WTC11 (cell line): ENCODE measurements around the gene SCAMP3. TPM values are rescaled to one million over a fixed set of nuclear protein-coding genes. Genes with fewer than 3 reads are reported as not detected.
A peak's percentile ranks its signal among the peaks of the same experiment; 100 is the strongest.

Source experiments
- ATAC-seq: fragments of 200-7000 bp; cut with Tn5 transposase; 2 replicates; pipeline ENCODE4 v1.10.0; 2021; ENCODE audit warnings: mild to moderate bottlenecking, moderate library complexity
- CTCF ChIA-PET: fragments of 300-600 bp; sonication (Branson Sonifier 250); formaldehyde crosslinking; loops from one replicate; lab custom pipeline; 2021; ENCODE audit warnings: antibody characterized with exemption; lab: Charles Lee
- POLR2A ChIA-PET: fragments of 350-600 bp; sonication (Branson Sonifier 250); formaldehyde crosslinking; loops from one replicate; lab custom pipeline; 2021; ENCODE audit warnings: antibody characterized with exemption; lab: Charles Lee
- DNase-seq: peaks from one replicate; pipeline ENCODE4 v3.0.0; 2021; ENCODE audit warnings: low spot score
- H3K27ac Mint-ChIP-seq: 2 replicates; pipeline ENCODE4 v1.8.0; 2021; ENCODE audit warnings: mixed read lengths
- H3K27me3 Mint-ChIP-seq: 2 replicates; pipeline ENCODE4 v1.8.0; 2021; ENCODE audit warnings: low read depth, mild to moderate bottlenecking, moderate library complexity, mixed read lengths
- H3K36me3 Mint-ChIP-seq: 2 replicates; pipeline ENCODE4 v1.8.0; 2021; ENCODE audit warnings: mixed read lengths
- H3K4me1 Mint-ChIP-seq: 2 replicates; pipeline ENCODE4 v1.8.0; 2022; ENCODE audit warnings: mixed read lengths
- H3K4me3 Mint-ChIP-seq: 2 replicates; pipeline ENCODE4 v1.8.0; 2021; ENCODE audit warnings: mild to moderate bottlenecking, moderate library complexity, mixed read lengths
- H3K9me3 Mint-ChIP-seq: 2 replicates; pipeline ENCODE4 v1.8.0; 2021; ENCODE audit warnings: mixed read lengths
- CREM ChIP-seq: sonication (generic); formaldehyde crosslinking; IDR thresholded peaks from 2 replicates; pipeline ENCODE4 v1.8.1; 2022; ENCODE audit warnings: mild to moderate bottlenecking, missing genetic modification reagents, moderate library complexity
- ELF4 ChIP-seq: sonication (generic); formaldehyde crosslinking; IDR thresholded peaks from 2 replicates; pipeline ENCODE4 v1.8.1; 2022; ENCODE audit warnings: low read depth, mild to moderate bottlenecking, moderate library complexity, missing genetic modification reagents
- EMX1 ChIP-seq: fragments of 250-450 bp; sonication (Bioruptor Pico); IDR thresholded peaks from 2 replicates; pipeline ENCODE4 v1.8.0; 2021; ENCODE audit warnings: mild to moderate bottlenecking
- JAZF1 ChIP-seq: fragments of 250-450 bp; sonication (Bioruptor Pico); IDR thresholded peaks from 2 replicates; pipeline ENCODE4 v1.9.0; 2021; ENCODE audit warnings: moderate library complexity, mild to moderate bottlenecking, inconsistent platforms
- NFATC4 ChIP-seq: fragments of 250-450 bp; sonication (Bioruptor Pico); IDR thresholded peaks from 2 replicates; pipeline ENCODE4 v1.9.0; 2021; ENCODE audit warnings: mild to moderate bottlenecking
- NFYB ChIP-seq: sonication (generic); formaldehyde crosslinking; conservative IDR thresholded peaks from 2 replicates; pipeline ENCODE4 v1.8.0; 2022; ENCODE audit warnings: low read depth, missing genetic modification reagents
- NR1H2 ChIP-seq: sonication (generic); formaldehyde crosslinking; IDR thresholded peaks from 2 replicates; pipeline ENCODE4 v1.9.0; 2021; ENCODE audit warnings: mild to moderate bottlenecking, moderate library complexity, missing genetic modification reagents
- RORB ChIP-seq: fragments of 250-450 bp; sonication (Bioruptor Pico); IDR thresholded peaks from 2 replicates; pipeline ENCODE4 v1.9.0; 2021; ENCODE audit warnings: mild to moderate bottlenecking
- SP1 ChIP-seq: sonication (generic); formaldehyde crosslinking; conservative IDR thresholded peaks from 2 replicates; pipeline ENCODE4 v1.8.1; 2022; ENCODE audit warnings: missing genetic modification reagents
- ZBTB21 ChIP-seq: sonication (generic); formaldehyde crosslinking; IDR thresholded peaks from 2 replicates; pipeline ENCODE4 v1.8.1; 2023; ENCODE audit warnings: mild to moderate bottlenecking, missing genetic modification reagents, borderline replicate concordance
- ZNF263 ChIP-seq: sonication (generic); formaldehyde crosslinking; IDR thresholded peaks from 2 replicates; pipeline ENCODE4 v1.8.1; 2022; ENCODE audit warnings: low read depth, mild to moderate bottlenecking, moderate library complexity, missing genetic modification reagents
- ZNF671 ChIP-seq: fragments of 250-450 bp; sonication (Bioruptor Pico); IDR thresholded peaks from 2 replicates; pipeline ENCODE4 v1.8.0; 2021; ENCODE audit warnings: mild to moderate bottlenecking
- total RNA-seq: library from RNA; stranded (reverse); gene quantifications from 3 replicates; pipeline ENCODE4 v1.2.3, GENCODE V29; 2021
- TF ChIP-seq, protein P1 (sequence below): fragments of 250-450 bp; sonication (Bioruptor Pico); IDR thresholded peaks from 2 replicates; pipeline ENCODE4 v1.9.0; 2021; ENCODE audit warnings: mild to moderate bottlenecking, borderline replicate concordance
- TF ChIP-seq, protein P2 (sequence below): sonication (generic); formaldehyde crosslinking; IDR thresholded peaks from 2 replicates; pipeline ENCODE4 v1.8.0; 2022; ENCODE audit warnings: mild to moderate bottlenecking, missing genetic modification reagents
- TF ChIP-seq, protein P3 (sequence below): sonication (generic); formaldehyde crosslinking; IDR thresholded peaks from 2 replicates; pipeline ENCODE4 v1.8.1; 2023; ENCODE audit warnings: mild to moderate bottlenecking, moderate library complexity, missing genetic modification reagents
- TF ChIP-seq, protein P4 (sequence below): sonication (generic); formaldehyde crosslinking; conservative IDR thresholded peaks from 2 replicates; pipeline ENCODE4 v1.8.1; 2023; ENCODE audit warnings: mild to moderate bottlenecking, low read depth, missing genetic modification reagents, moderate library complexity
- TF ChIP-seq, protein P5 (sequence below): sonication (generic); formaldehyde crosslinking; IDR thresholded peaks from 2 replicates; pipeline ENCODE4 v1.8.0; 2022; ENCODE audit warnings: mild to moderate bottlenecking, missing genetic modification reagents
- TF ChIP-seq, protein P6 (sequence below): sonication (generic); formaldehyde crosslinking; conservative IDR thresholded peaks from 2 replicates; pipeline ENCODE4 v1.8.1; 2022; ENCODE audit warnings: mild to moderate bottlenecking, missing genetic modification reagents
- TF ChIP-seq, protein P7 (sequence below): sonication (generic); formaldehyde crosslinking; IDR thresholded peaks from 2 replicates; pipeline ENCODE4 v1.8.0; 2023; ENCODE audit warnings: missing genetic modification reagents
- TF ChIP-seq, protein P8 (sequence below): sonication (generic); formaldehyde crosslinking; IDR thresholded peaks from 2 replicates; pipeline ENCODE4 v1.8.0; 2022; ENCODE audit warnings: mild to moderate bottlenecking, missing genetic modification reagents

The SCAMP3 gene
- total RNA-seq, 1 experiment from 2014 or later = 58.8 TPM

DNA sequence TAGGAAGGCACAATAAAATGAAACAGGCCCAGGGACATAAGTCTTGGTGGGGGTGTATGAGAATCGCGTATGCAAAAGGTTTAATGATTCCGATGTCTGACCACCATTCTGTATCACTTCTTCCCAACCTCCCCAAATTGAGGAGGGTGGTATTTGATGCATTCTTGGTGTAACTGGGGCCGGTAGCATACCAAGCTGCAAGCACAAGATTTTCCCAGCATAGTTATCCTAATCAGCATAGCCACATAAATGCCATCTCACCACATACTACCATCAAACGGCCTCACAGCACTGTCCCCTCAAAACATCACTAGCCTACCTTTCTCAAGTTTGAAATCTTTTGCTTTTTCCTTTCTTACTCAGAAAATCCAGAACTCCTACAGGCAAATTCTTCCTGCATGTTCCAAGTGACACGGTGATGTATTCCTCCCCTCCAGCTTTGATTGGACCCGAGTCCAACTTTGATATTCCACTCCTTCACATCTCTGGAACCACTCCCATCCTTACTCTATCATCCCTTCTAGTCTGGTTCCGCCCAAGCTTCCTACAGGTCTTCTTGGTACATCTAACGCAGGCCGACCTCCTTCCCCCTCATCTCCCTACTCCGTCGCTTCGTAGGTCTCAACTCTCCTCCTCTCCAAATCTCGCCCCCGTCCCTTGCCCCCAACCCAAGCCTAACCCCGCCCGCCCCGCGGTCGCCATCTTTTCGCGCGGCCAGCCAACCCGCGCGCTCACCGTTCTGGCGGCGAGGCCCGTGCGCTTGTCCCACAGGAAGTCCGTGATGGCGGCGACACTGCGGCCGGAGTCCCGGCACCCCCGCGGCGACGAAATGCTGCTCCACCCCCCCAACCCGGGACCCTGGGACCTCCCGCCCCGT is 10.5 kb upstream of the SCAMP3 start:
- POLR2A ChIA-PET = interaction anchor here (0.5 to 2.6 kb wide), 13 partner anchors 9 to 703 kb away, joined by 3 to 13 read pairs (median 4); partner anchors contain the start of genes RUSC1 and SCAMP3
- no peaks in the 10 kb centered on the region for H3K9me3 Mint-ChIP-seq
- peaks cover 18% of the 10 kb centered on the region for H3K27me3 Mint-ChIP-seq
- peak overlapping the region; percentile 93 for H3K27ac Mint-ChIP-seq
- H3K4me3 Mint-ChIP-seq = peak overlapping the region; percentile 89
- H3K36me3 Mint-ChIP-seq = peaks cover 45% of the 10 kb centered on the region
- H3K4me1 Mint-ChIP-seq = peaks cover 27% of the 10 kb centered on the region
- DNase-seq (no peak), ATAC-seq (peak; percentile 10)
- TF ChIP-seq ZNF671 (no peak), ZNF263 (no peak), JAZF1 (CRISPR knock-in tag) (no peak), NFATC4 (CRISPR knock-in tag) (no peak), EMX1 (0 out of 2 replicates have a peak, but pooled peaks have one; percentile 32), CREM (CRISPR knock-in tag) (peak; percentile 55; the same call in 1 of the 2 replicates)
- TF ChIP-seq, protein P1, sequence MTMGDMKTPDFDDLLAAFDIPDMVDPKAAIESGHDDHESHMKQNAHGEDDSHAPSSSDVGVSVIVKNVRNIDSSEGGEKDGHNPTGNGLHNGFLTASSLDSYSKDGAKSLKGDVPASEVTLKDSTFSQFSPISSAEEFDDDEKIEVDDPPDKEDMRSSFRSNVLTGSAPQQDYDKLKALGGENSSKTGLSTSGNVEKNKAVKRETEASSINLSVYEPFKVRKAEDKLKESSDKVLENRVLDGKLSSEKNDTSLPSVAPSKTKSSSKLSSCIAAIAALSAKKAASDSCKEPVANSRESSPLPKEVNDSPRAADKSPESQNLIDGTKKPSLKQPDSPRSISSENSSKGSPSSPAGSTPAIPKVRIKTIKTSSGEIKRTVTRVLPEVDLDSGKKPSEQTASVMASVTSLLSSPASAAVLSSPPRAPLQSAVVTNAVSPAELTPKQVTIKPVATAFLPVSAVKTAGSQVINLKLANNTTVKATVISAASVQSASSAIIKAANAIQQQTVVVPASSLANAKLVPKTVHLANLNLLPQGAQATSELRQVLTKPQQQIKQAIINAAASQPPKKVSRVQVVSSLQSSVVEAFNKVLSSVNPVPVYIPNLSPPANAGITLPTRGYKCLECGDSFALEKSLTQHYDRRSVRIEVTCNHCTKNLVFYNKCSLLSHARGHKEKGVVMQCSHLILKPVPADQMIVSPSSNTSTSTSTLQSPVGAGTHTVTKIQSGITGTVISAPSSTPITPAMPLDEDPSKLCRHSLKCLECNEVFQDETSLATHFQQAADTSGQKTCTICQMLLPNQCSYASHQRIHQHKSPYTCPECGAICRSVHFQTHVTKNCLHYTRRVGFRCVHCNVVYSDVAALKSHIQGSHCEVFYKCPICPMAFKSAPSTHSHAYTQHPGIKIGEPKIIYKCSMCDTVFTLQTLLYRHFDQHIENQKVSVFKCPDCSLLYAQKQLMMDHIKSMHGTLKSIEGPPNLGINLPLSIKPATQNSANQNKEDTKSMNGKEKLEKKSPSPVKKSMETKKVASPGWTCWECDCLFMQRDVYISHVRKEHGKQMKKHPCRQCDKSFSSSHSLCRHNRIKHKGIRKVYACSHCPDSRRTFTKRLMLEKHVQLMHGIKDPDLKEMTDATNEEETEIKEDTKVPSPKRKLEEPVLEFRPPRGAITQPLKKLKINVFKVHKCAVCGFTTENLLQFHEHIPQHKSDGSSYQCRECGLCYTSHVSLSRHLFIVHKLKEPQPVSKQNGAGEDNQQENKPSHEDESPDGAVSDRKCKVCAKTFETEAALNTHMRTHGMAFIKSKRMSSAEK (CRISPR knock-in tag) = no peak
- TF ChIP-seq, protein P2, sequence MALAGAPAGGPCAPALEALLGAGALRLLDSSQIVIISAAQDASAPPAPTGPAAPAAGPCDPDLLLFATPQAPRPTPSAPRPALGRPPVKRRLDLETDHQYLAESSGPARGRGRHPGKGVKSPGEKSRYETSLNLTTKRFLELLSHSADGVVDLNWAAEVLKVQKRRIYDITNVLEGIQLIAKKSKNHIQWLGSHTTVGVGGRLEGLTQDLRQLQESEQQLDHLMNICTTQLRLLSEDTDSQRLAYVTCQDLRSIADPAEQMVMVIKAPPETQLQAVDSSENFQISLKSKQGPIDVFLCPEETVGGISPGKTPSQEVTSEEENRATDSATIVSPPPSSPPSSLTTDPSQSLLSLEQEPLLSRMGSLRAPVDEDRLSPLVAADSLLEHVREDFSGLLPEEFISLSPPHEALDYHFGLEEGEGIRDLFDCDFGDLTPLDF = no peak
- TF ChIP-seq, protein P3, sequence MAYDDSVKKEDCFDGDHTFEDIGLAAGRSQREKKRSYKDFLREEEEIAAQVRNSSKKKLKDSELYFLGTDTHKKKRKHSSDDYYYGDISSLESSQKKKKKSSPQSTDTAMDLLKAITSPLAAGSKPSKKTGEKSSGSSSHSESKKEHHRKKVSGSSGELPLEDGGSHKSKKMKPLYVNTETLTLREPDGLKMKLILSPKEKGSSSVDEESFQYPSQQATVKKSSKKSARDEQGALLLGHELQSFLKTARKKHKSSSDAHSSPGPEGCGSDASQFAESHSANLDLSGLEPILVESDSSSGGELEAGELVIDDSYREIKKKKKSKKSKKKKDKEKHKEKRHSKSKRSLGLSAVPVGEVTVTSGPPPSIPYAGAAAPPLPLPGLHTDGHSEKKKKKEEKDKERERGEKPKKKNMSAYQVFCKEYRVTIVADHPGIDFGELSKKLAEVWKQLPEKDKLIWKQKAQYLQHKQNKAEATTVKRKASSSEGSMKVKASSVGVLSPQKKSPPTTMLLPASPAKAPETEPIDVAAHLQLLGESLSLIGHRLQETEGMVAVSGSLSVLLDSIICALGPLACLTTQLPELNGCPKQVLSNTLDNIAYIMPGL (CRISPR knock-in tag) = peak; percentile 77; the same call in 1 of the 2 replicates
- TF ChIP-seq, all 79 proteins: peak for 3
- CTCF ChIA-PET = interaction anchor here (0.6 to 4.1 kb wide), 15 partner anchors 17 to 979 kb away, joined by 3 to 70 read pairs (median 4); partner anchors contain the start of genes ENTREP3, MTX1, RUSC1 and THBS3

DNA sequence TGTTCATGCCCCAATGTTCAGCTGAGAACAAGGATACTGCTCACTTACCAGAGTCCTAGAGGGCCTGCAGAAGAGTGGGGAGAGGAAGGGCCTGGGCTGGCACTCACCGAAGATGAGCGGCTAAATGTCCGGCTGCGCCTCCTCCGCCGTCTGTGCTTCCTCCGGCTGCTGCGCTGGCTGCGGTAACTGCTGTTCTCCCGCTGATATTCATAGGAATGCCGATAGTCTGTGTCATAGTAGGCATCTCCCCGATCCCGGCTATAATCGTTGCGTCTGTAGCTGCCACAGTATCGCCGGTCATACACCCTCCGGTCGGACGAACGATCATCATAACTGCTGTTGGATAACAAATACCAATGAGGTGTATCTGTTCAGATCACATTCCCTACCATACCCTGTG is 7.2 kb upstream of the SCAMP3 start:
- H3K4me3 Mint-ChIP-seq = no peak overlapping the region
- CTCF ChIA-PET = interaction anchor here (0.9 kb wide), 1 partner anchor 53 kb away, joined by 3 read pairs; no protein-coding TSS in a partner anchor
- ATAC-seq = no peak
- TF ChIP-seq, protein P4, sequence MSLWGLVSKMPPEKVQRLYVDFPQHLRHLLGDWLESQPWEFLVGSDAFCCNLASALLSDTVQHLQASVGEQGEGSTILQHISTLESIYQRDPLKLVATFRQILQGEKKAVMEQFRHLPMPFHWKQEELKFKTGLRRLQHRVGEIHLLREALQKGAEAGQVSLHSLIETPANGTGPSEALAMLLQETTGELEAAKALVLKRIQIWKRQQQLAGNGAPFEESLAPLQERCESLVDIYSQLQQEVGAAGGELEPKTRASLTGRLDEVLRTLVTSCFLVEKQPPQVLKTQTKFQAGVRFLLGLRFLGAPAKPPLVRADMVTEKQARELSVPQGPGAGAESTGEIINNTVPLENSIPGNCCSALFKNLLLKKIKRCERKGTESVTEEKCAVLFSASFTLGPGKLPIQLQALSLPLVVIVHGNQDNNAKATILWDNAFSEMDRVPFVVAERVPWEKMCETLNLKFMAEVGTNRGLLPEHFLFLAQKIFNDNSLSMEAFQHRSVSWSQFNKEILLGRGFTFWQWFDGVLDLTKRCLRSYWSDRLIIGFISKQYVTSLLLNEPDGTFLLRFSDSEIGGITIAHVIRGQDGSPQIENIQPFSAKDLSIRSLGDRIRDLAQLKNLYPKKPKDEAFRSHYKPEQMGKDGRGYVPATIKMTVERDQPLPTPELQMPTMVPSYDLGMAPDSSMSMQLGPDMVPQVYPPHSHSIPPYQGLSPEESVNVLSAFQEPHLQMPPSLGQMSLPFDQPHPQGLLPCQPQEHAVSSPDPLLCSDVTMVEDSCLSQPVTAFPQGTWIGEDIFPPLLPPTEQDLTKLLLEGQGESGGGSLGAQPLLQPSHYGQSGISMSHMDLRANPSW = no peak
- TF ChIP-seq, protein P5, sequence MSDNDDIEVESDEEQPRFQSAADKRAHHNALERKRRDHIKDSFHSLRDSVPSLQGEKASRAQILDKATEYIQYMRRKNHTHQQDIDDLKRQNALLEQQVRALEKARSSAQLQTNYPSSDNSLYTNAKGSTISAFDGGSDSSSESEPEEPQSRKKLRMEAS (CRISPR knock-in tag) = no peak
- TF ChIP-seq RORB (CRISPR knock-in tag) (no peak), JAZF1 (CRISPR knock-in tag) (no peak), SP1 (CRISPR knock-in tag) (no peak), NFYB (CRISPR knock-in tag) (no peak), ZBTB21 (CRISPR knock-in tag) (no peak), ELF4 (CRISPR knock-in tag) (no peak), NR1H2 (CRISPR knock-in tag) (no peak)
- TF ChIP-seq, protein P6, sequence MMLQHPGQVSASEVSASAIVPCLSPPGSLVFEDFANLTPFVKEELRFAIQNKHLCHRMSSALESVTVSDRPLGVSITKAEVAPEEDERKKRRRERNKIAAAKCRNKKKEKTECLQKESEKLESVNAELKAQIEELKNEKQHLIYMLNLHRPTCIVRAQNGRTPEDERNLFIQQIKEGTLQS (CRISPR knock-in tag) = no peak
- TF ChIP-seq, protein P7, sequence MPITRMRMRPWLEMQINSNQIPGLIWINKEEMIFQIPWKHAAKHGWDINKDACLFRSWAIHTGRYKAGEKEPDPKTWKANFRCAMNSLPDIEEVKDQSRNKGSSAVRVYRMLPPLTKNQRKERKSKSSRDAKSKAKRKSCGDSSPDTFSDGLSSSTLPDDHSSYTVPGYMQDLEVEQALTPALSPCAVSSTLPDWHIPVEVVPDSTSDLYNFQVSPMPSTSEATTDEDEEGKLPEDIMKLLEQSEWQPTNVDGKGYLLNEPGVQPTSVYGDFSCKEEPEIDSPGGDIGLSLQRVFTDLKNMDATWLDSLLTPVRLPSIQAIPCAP = no peak
- TF ChIP-seq, protein P8, sequence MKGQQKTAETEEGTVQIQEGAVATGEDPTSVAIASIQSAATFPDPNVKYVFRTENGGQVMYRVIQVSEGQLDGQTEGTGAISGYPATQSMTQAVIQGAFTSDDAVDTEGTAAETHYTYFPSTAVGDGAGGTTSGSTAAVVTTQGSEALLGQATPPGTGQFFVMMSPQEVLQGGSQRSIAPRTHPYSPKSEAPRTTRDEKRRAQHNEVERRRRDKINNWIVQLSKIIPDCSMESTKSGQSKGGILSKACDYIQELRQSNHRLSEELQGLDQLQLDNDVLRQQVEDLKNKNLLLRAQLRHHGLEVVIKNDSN = no peak

More for the DNA sequence above, 7.2 kb upstream of the SCAMP3 start:
- Mint-ChIP-seq H3K36me3 (peaks cover 76% of the 10 kb centered on the region), H3K27ac (peak overlapping the region; percentile 60; the same call in 1 of the 2 replicates), H3K4me1 (peaks cover 18% of the 10 kb centered on the region), H3K9me3 (no peaks in the 10 kb centered on the region), H3K27me3 (no peaks in the 10 kb centered on the region)
- DNase-seq = no peak
- POLR2A ChIA-PET = no interaction called here
